ENCODE results near the gene EXD3.

EXD3 gene

DNA sequence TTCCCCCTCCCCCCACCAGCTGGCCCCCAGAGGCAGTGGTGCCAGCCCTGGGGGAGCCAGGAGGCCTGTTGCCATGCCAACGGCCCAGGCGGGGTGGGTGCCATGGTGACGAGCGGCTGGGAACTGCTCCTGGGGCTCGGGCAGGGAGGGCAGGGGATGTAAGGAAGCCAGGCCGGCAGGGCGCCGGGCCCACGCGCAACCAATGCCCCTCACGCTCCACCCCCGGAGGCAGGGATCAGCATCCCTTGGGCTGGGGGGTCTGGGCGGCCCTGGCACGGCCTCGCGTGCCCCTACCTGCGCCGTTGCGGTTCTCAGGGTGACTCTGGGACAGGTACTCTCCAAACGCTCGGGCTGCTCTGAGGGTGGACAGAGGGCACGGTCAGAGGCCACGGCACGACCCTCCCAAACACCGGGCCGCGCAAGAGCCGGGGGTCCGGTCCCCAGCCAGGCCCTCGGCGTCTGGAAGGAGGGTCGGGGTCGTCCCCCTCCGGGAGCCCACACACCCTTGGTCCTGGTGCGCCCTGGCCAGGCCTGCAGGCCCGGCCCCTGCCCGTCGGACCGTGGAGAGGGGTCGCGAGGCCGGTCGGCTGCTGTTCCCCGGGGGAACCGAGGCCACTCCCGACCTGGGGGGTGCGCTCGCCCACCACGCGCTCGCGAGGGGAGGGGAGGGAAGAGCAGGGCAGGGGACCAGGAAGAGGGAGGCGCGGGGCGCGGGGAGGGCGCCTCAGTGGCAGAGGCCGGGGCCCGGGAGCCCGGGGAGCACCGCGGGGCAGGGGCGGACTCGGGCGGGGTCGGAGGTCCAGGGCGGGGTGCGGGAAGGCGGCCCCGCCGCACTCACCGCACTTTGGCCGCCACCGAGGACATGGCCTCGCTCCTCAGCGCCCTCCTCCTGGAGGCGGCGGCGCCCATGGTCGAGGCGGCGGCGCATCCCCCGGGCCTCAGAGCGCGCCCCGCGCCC lies 35.5 kb upstream of the EXD3 start:
- H3K4me2 ChIP-seq = peak overlapping the region; percentile 78
- peaks cover 11% of the 10 kb centered on the region for H3K4me1 ChIP-seq (ENCODE audit: low read depth, poor library complexity, severe bottlenecking)
- H3K9ac ChIP-seq = peak overlapping the region; percentile 71
- H2AFZ ChIP-seq (ENCODE audit: low read depth) = no peak overlapping the region
- TF ChIP-seq, protein P1, sequence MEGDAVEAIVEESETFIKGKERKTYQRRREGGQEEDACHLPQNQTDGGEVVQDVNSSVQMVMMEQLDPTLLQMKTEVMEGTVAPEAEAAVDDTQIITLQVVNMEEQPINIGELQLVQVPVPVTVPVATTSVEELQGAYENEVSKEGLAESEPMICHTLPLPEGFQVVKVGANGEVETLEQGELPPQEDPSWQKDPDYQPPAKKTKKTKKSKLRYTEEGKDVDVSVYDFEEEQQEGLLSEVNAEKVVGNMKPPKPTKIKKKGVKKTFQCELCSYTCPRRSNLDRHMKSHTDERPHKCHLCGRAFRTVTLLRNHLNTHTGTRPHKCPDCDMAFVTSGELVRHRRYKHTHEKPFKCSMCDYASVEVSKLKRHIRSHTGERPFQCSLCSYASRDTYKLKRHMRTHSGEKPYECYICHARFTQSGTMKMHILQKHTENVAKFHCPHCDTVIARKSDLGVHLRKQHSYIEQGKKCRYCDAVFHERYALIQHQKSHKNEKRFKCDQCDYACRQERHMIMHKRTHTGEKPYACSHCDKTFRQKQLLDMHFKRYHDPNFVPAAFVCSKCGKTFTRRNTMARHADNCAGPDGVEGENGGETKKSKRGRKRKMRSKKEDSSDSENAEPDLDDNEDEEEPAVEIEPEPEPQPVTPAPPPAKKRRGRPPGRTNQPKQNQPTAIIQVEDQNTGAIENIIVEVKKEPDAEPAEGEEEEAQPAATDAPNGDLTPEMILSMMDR (conservative IDR thresholded peaks at IDR 0.05; ENCODE audit: low read depth, low read length) = no peak
- no peaks in the 10 kb centered on the region for H4K20me1 ChIP-seq (ENCODE audit: insufficient read depth)
- H3K4me3 ChIP-seq (IDR thresholded peaks at IDR 0.05; ENCODE audit: insufficient read depth, low read depth, low read length) = no peak overlapping the region
- H3K27ac ChIP-seq = no peak overlapping the region
- H3K27me3 ChIP-seq (ENCODE audit: insufficient read depth, low read depth) = no peaks in the 10 kb centered on the region
- no peaks in the 10 kb centered on the region for H3K36me3 ChIP-seq (ENCODE audit: insufficient read depth)
- no peaks in the 10 kb centered on the region for H3K79me2 ChIP-seq (ENCODE audit: insufficient read depth, low read depth)

DNA sequence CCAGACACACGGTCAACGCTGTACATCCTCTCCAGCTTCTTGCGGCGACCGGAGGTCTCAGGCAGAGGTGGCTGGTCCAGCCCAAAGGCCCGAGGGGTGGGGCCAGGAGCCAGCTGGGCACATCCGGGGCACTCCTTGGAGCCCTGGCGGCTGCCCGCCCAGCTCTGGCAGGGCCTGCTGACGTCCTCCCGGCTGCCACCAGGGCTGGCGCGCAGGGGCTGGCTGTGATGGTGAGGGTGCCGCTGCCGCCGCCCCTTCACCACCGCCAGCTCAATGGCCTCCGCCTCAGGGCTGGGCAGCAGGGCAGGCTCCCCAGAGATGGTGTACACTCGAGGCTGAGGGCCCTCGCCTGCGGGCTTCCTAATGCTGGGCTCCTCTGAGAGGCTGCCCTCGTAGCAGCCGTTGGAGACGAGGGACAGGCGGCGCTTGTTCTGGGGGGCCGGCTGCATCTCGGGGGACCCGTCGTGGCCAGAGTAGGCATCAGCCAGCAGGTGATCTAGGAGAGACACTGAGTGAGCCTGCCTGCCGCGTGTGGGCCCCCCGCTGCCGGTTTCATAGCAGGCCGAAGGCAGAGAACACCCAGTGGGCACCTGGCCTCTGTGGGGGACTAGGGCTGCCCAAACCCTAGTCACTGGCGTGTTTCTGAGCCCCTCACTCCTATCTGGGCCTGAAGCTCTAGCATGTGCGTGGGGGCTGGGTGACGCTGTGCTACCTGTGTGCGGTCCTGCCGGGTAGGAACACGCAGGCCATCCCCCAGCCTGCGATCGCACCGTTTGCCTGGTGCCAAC lies 34.6 kb upstream of the EXD3 start:
- Histone ChIP-seq H3K4me2 (peak overlapping the region; percentile 78; the same call in 1 of the 2 replicates), H3K4me3 (IDR thresholded peaks at IDR 0.05; ENCODE audit: insufficient read depth, low read depth, low read length) (no peak overlapping the region), H3K27ac (no peak overlapping the region), H3K27me3 (ENCODE audit: insufficient read depth, low read depth) (no peaks in the 10 kb centered on the region), H3K9ac (no peak overlapping the region), H3K36me3 (ENCODE audit: insufficient read depth) (no peaks in the 10 kb centered on the region), H4K20me1 (ENCODE audit: insufficient read depth) (no peaks in the 10 kb centered on the region), H3K79me2 (ENCODE audit: insufficient read depth, low read depth) (no peaks in the 10 kb centered on the region), H3K4me1 (ENCODE audit: low read depth, poor library complexity, severe bottlenecking) (peaks cover 7% of the 10 kb centered on the region), H2AFZ (ENCODE audit: low read depth) (no peak overlapping the region)
- TF ChIP-seq, protein P1 (conservative IDR thresholded peaks at IDR 0.05; ENCODE audit: low read depth, low read length) = no peak

DNA sequence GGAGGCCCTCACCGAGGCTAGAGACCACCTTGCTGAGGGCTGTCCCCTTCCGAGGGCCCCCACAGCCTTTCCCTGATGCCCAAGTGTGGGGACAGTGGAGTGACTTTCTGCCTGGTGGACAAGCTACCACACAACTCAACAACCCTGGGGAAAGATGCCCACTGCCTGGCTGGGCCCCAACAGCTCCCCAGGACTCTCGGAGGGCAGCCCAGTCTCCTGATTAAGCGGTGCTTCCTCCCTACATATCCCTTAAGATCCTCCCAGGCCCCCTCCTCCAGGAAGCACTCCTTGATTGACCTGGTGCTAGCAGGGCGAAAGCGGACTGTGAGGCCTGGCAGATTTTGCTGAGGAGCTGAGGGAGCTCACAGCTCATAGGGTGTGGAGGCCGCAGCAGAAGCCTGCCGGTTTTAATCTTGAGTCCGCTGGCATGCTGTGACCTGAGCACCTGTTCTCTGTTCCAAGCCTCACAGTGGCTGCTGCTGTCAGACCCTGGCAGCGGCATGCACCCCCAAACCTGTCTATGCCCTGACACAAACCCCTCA lies 34.0 kb upstream of the EXD3 start:
- Histone ChIP-seq H3K36me3 (ENCODE audit: insufficient read depth) (no peaks in the 10 kb centered on the region), H4K20me1 (ENCODE audit: insufficient read depth) (no peaks in the 10 kb centered on the region), H3K27me3 (ENCODE audit: insufficient read depth, low read depth) (no peaks in the 10 kb centered on the region), H3K9ac (no peak overlapping the region), H3K4me3 (IDR thresholded peaks at IDR 0.05; ENCODE audit: insufficient read depth, low read depth, low read length) (no peak overlapping the region), H3K27ac (no peak overlapping the region), H2AFZ (ENCODE audit: low read depth) (no peak overlapping the region), H3K4me2 (no peak overlapping the region), H3K4me1 (ENCODE audit: low read depth, poor library complexity, severe bottlenecking) (peaks cover 7% of the 10 kb centered on the region), H3K79me2 (ENCODE audit: insufficient read depth, low read depth) (no peaks in the 10 kb centered on the region)
- TF ChIP-seq, protein P1 (conservative IDR thresholded peaks at IDR 0.05; ENCODE audit: low read depth, low read length) = no peak

DNA sequence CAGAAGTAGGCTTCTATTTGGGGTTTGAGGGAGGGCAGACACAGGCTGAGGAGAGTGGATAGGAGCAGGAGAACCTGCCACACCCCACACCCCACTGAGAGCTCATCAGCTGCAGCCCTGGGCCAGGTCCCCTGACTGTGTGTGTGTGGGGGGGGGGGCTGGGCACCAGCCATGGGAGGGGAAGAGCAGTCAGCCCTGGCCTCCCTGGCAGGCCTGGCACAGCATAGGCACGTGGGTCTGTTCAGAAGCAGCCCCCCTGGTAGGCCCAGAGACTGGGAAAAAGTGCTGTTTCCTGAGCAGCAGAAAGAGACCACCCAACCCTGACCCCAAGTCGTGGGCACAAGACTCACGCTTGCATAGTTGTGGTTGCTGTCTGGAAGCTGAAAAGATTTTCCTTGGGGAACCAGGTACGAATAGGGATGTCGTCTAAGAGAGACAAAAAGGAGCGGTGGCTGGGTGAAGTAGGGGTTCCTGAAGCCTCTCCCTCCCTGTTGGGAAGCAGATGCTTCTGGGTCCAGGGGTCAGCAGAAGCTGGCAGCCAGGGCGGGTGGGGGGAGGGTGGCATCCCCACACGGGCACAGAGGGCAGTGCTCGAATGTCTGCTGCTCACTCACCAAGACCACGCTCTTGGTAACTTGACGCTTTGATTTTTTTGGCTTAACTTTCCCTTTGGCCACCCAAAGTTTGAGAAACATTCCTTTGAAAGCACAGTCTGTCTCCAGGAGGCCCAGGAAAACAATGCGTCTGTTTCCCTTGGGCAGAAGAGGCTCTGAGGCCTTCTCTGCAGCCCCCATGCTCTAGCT lies 33.3 kb upstream of the EXD3 start:
- TF ChIP-seq, protein P1 (conservative IDR thresholded peaks at IDR 0.05; ENCODE audit: low read depth, low read length) = no peak
- no peak overlapping the region for H3K27ac ChIP-seq
- H3K27me3 ChIP-seq (ENCODE audit: insufficient read depth, low read depth) = no peaks in the 10 kb centered on the region
- H3K4me2 ChIP-seq = no peak overlapping the region
- peaks cover 7% of the 10 kb centered on the region for H3K4me1 ChIP-seq (ENCODE audit: low read depth, poor library complexity, severe bottlenecking)
- no peak overlapping the region for H2AFZ ChIP-seq (ENCODE audit: low read depth)
- no peaks in the 10 kb centered on the region for H4K20me1 ChIP-seq (ENCODE audit: insufficient read depth)
- H3K79me2 ChIP-seq (ENCODE audit: insufficient read depth, low read depth) = no peaks in the 10 kb centered on the region
- no peaks in the 10 kb centered on the region for H3K36me3 ChIP-seq (ENCODE audit: insufficient read depth)
- H3K4me3 ChIP-seq (IDR thresholded peaks at IDR 0.05; ENCODE audit: insufficient read depth, low read depth, low read length) = no peak overlapping the region
- no peak overlapping the region for H3K9ac ChIP-seq
